Testis (tissue), 2 donors: ENCODE measurements around the gene CSMD2.

Source experiments
- CTCF ChIP-seq, 3 experiments: fragments of 450-650 bp in 2 of 3; fragments of 200-600 bp in 1 of 3; sonication (generic) in 1 of 3; IDR thresholded peaks; one replicate each; pipeline ENCODE4 v1.5.1; 2016 to 2019; ENCODE audit warnings: antibody characterized with exemption in 3 of 3, mild to moderate bottlenecking in 2 of 3, moderate library complexity in 1 of 3
- POLR2A ChIP-seq: fragments of 450-650 bp; IDR thresholded peaks from one replicate; pipeline ENCODE4 v1.6.1; 2017; ENCODE audit warnings: antibody characterized with exemption, mild to moderate bottlenecking, moderate library complexity

GRCh38 chr1:33572387-33572786 is 592.6 kb downstream of the CSMD2 start:
- no peak for TF ChIP-seq POLR2A
- TF ChIP-seq CTCF (IDR thresholded peaks at IDR 0.05), result no peak
